Mesothelial cell of epicardium (in vitro differentiated cells): Measurements from ENCODE around the gene TNS4. TPM values are rescaled to one million over a fixed set of nuclear protein-coding genes. Genes with fewer than 3 reads are reported as not detected.

Source experiments
- DNase-seq, 2 experiments: peaks; one replicate each; pipeline ENCODE4 v3.0.0; 2021; ENCODE audit warnings: low spot score in 2 of 2; ENCODE audit not compliant: unreplicated experiment in 2 of 2
- H3K27ac Mint-ChIP-seq: 2 replicates; pipeline ENCODE4 v1.8.0; 2021; ENCODE audit warnings: mixed read lengths
- H3K27me3 Mint-ChIP-seq: 2 replicates; pipeline ENCODE4 v1.8.0; 2021; ENCODE audit warnings: low read depth, mixed read lengths
- H3K36me3 Mint-ChIP-seq: 2 replicates; pipeline ENCODE4 v1.8.0; 2021; ENCODE audit warnings: mixed read lengths
- H3K4me1 Mint-ChIP-seq: 2 replicates; pipeline ENCODE4 v1.8.0; 2021; ENCODE audit warnings: mixed read lengths
- H3K4me3 Mint-ChIP-seq: 2 replicates; pipeline ENCODE4 v1.8.0; 2021; ENCODE audit warnings: mild to moderate bottlenecking, moderate library complexity, mixed read lengths
- H3K9me3 Mint-ChIP-seq: 2 replicates; pipeline ENCODE4 v1.8.0; 2021; ENCODE audit warnings: mixed read lengths
- CTCF ChIP-seq: fragments of 200-600 bp; sonication (generic); IDR thresholded peaks from one replicate; pipeline ENCODE4 v1.5.0; 2021; ENCODE audit warnings: antibody characterized with exemption; ENCODE audit not compliant: unreplicated experiment
- total RNA-seq: library from RNA; stranded (reverse); gene quantifications from 3 replicates; pipeline ENCODE4 v1.2.1, GENCODE V29; 2021

Gene TNS4
- total RNA-seq, 1 donor from 2014 or later, result not detected

DNA sequence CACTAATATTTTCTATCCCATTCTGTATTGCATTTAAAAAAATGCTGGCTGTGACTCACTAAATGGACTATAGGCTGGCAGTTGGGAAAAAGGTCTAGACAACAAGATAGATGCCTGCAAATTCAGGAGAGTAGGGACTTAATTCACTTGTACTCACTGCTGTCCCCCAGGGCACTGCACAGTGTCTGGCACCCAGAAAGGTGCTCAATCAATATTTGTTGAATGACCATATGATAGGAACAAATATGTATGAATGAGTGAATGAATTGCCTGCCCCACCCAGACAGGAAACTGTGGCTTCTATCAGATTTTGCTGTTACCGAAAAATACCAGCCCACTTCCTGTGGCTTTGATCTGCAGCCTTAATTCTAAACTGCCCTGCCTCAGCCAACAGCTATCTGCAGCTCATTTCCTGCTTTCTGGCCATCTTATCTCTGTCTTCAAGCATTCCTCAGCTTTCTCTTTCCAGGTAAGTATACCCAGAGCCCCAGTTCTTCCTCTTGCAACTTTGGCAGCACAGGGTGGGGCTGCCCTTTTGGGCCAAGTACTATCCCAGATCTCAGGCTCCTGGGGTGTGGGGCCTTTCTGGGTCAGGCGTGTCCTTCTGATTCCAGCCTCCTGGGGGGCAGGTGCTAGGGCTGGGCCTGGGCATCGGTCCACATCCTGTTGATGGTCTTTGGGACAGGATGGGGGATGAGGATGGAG lies 15.3 kb upstream of the TNS4 start:
- H3K4me1 Mint-ChIP-seq, result peaks cover 22% of the 10 kb centered on the region
- no peak for TF ChIP-seq CTCF
- no peaks in the 10 kb centered on the region for H3K9me3 Mint-ChIP-seq
- H3K36me3 Mint-ChIP-seq, result no peaks in the 10 kb centered on the region
- no peak overlapping the region for H3K4me3 Mint-ChIP-seq
- H3K27ac Mint-ChIP-seq, result peak overlapping the region; percentile 69
- peaks cover 12% of the 10 kb centered on the region for H3K27me3 Mint-ChIP-seq
- no peak for DNase-seq

GRCh38 chr17:40515491-40516041 lies 14.1 kb upstream of the TNS4 start:
- Mint-ChIP-seq H3K4me3 (no peak overlapping the region), H3K36me3 (no peaks in the 10 kb centered on the region), H3K9me3 (no peaks in the 10 kb centered on the region), H3K4me1 (peaks cover 25% of the 10 kb centered on the region), H3K27ac (no peak overlapping the region), H3K27me3 (peaks cover 12% of the 10 kb centered on the region)
- DNase-seq, result no peak
- no peak for TF ChIP-seq CTCF

GRCh38 chr17:40515011-40515410 lies 13.6 kb upstream of the TNS4 start:
- H3K9me3 Mint-ChIP-seq, result no peaks in the 10 kb centered on the region
- H3K36me3 Mint-ChIP-seq, result no peaks in the 10 kb centered on the region
- H3K27ac Mint-ChIP-seq, result no peak overlapping the region
- H3K27me3 Mint-ChIP-seq, result peaks cover 12% of the 10 kb centered on the region
- TF ChIP-seq CTCF, result no peak
- H3K4me1 Mint-ChIP-seq, result peaks cover 29% of the 10 kb centered on the region
- H3K4me3 Mint-ChIP-seq, result no peak overlapping the region
- no peak for DNase-seq

GRCh38 chr17:40514013-40514875 lies 12.8 kb upstream of the TNS4 start:
- TF ChIP-seq CTCF, result no peak
- Mint-ChIP-seq H3K9me3 (no peaks in the 10 kb centered on the region), H3K36me3 (no peaks in the 10 kb centered on the region), H3K4me3 (no peak overlapping the region), H3K27ac (no peak overlapping the region), H3K27me3 (peaks cover 11% of the 10 kb centered on the region), H3K4me1 (peaks cover 29% of the 10 kb centered on the region)
- no peak for DNase-seq

DNA sequence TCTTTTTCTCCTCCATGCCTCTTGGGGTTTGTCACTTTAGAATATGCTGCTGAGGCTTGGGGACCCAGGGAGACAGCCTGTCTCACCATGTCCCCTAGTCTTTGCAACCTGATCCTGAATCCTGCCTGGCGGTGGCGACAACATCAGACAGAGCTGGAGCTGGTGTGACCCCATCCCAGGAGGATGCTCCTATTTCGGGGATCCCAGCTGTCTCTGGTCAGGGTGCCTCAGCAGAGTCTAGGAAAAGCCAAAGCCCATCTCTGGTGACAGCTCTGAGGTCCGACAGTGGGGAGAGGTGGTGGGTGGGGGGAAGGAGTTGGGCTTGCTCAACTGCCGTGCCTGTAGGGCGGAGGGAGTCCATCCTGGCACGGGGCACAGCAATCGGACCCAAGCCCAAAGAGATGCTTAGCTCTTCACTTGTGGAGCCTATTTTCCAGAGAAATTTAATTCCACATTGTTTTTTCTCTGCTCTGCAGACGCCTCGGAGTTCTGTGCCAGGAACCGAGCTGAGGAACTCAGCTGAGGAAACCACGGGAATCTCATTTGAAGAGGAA lies 10.3 kb upstream of the TNS4 start:
- Mint-ChIP-seq H3K27me3 (peaks cover 10% of the 10 kb centered on the region), H3K36me3 (no peaks in the 10 kb centered on the region), H3K9me3 (no peaks in the 10 kb centered on the region), H3K4me3 (no peak overlapping the region), H3K27ac (peak overlapping the region; percentile 12), H3K4me1 (peaks cover 28% of the 10 kb centered on the region)
- no peak for TF ChIP-seq CTCF
- DNase-seq, result no peak
